ENCODE data around the gene ALPK3.

ALPK3 gene

GRCh38 chr15:84887938-84888337, 70.8 kb downstream of the ALPK3 start:
- DNase-seq (ENCODE audit: low read depth), result no peak
- no peak overlapping the region for H3K4me3 ChIP-seq (ENCODE audit: low read depth, low read length)
- TF ChIP-seq CTCF (IDR thresholded peaks at IDR 0.05; ENCODE audit: control insufficient read depth, extremely low read depth, insufficient read depth), result no peak

GRCh38 chr15:84888639-84889038, 71.5 kb downstream of the ALPK3 start:
- no peak overlapping the region for H3K4me3 ChIP-seq (ENCODE audit: low read depth, low read length)
- no peak for DNase-seq (ENCODE audit: low read depth)

GRCh38 chr15:84889313-84889990, 72.3 kb downstream of the ALPK3 start:
- no peak for TF ChIP-seq CTCF (IDR thresholded peaks at IDR 0.05; ENCODE audit: control insufficient read depth, extremely low read depth, insufficient read depth)
- no peak overlapping the region for H3K4me3 ChIP-seq (ENCODE audit: low read depth, low read length)
- DNase-seq (ENCODE audit: low read depth), result no peak

More at GRCh38 chr15:84888639-84889038, 71.5 kb downstream of the ALPK3 start:
- TF ChIP-seq CTCF (IDR thresholded peaks at IDR 0.05; ENCODE audit: control insufficient read depth, extremely low read depth, insufficient read depth), result no peak

- no peak for DNase-seq (ENCODE audit: low read depth)
- no peak for TF ChIP-seq CTCF (IDR thresholded peaks at IDR 0.05; ENCODE audit: control insufficient read depth, extremely low read depth, insufficient read depth)
Observed at GRCh38 chr15:84889991-84890669, 73.0 kb downstream of the ALPK3 start.

GRCh38 chr15:84890670-84891162, 73.6 kb downstream of the ALPK3 start:
- no peak overlapping the region for H3K4me3 ChIP-seq (ENCODE audit: low read depth, low read length)
- no peak for DNase-seq (ENCODE audit: low read depth)
- no peak for TF ChIP-seq CTCF (IDR thresholded peaks at IDR 0.05; ENCODE audit: control insufficient read depth, extremely low read depth, insufficient read depth)

More at GRCh38 chr15:84889991-84890669, 73.0 kb downstream of the ALPK3 start:
- H3K4me3 ChIP-seq (ENCODE audit: low read depth, low read length), result no peak overlapping the region

GRCh38 chr15:84891339-84891738, 74.2 kb downstream of the ALPK3 start:
- H3K4me3 ChIP-seq (ENCODE audit: low read depth, low read length), result no peak overlapping the region
- DNase-seq (ENCODE audit: low read depth), result no peak
- TF ChIP-seq CTCF (IDR thresholded peaks at IDR 0.05; ENCODE audit: control insufficient read depth, extremely low read depth, insufficient read depth), result no peak

Measured in LNCaP clone FGC (cell line).